ENCODE measurements around the gene CCDC154.

Gene CCDC154

GRCh38 chr16:1387331-1387730 is 57.0 kb downstream of the CCDC154 start:
- H3K4me3 ChIP-seq (replicated peaks; ENCODE audit: low read depth, low read length): no peak overlapping the region
- no peak for DNase-seq (ENCODE audit: low read depth)
- no peak for TF ChIP-seq CTCF (IDR thresholded peaks at IDR 0.05; ENCODE audit: low read length, missing control alignments)

GRCh38 chr16:1385232-1385631 is 59.1 kb downstream of the CCDC154 start:
- no peak for TF ChIP-seq CTCF (IDR thresholded peaks at IDR 0.05; ENCODE audit: low read length, missing control alignments)
- no peak overlapping the region for H3K4me3 ChIP-seq (replicated peaks; ENCODE audit: low read depth, low read length)
- no peak for DNase-seq (ENCODE audit: low read depth)

Data from fibroblast of pulmonary artery (primary cell).